Measurements from ENCODE around the gene DICER1. TPM values are rescaled to one million over a fixed set of nuclear protein-coding genes. Genes with fewer than 3 reads are reported as not detected.
A peak's percentile ranks its signal among the peaks of the same experiment; 100 is the strongest.

DICER1 gene
- total RNA-seq, 1 donor from 2014 or later = 104 TPM

DNA sequence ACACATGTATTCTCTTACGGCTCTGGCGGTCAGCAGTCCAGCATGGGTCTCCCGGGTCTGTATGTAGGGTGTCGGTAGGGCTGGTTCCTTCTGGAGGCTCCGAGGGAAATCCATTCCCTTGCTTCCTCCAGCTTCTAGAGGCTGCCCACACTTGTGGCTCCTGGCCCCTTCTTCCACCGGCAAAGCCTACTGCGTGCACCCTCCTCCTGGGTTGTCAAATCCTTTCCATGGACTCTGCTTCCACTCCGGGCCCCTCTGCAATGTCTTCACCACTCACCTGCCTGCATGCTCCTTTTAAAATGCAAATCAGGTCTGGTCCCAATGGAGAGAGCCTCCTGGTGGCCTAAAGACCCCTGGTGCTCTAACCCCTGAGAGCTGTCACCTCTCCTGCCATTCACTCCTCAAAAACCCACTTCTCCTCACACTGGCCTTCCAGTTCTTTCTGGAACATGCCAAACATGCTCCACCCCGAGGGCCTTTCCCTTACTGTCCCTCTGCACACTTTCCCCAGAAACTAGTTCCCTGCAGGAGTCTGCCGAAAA lies 108.5 kb downstream of the DICER1 start:
- Mint-ChIP-seq H3K27ac (ENCODE audit: unreplicated experiment) (peak overlapping the region; percentile 94), H3K36me3 (ENCODE audit: low read depth) (no peaks in the 10 kb centered on the region), H3K9me3 (no peaks in the 10 kb centered on the region), H3K27me3 (ENCODE audit: low read depth) (peaks cover 6% of the 10 kb centered on the region), H3K4me1 (peaks cover 7% of the 10 kb centered on the region), H3K4me3 (no peak overlapping the region)
- no peak for DNase-seq (ENCODE audit: low read depth, low spot score)
- TF ChIP-seq, protein P1, sequence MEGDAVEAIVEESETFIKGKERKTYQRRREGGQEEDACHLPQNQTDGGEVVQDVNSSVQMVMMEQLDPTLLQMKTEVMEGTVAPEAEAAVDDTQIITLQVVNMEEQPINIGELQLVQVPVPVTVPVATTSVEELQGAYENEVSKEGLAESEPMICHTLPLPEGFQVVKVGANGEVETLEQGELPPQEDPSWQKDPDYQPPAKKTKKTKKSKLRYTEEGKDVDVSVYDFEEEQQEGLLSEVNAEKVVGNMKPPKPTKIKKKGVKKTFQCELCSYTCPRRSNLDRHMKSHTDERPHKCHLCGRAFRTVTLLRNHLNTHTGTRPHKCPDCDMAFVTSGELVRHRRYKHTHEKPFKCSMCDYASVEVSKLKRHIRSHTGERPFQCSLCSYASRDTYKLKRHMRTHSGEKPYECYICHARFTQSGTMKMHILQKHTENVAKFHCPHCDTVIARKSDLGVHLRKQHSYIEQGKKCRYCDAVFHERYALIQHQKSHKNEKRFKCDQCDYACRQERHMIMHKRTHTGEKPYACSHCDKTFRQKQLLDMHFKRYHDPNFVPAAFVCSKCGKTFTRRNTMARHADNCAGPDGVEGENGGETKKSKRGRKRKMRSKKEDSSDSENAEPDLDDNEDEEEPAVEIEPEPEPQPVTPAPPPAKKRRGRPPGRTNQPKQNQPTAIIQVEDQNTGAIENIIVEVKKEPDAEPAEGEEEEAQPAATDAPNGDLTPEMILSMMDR (conservative IDR thresholded peaks at IDR 0.05) = no peak

DNA sequence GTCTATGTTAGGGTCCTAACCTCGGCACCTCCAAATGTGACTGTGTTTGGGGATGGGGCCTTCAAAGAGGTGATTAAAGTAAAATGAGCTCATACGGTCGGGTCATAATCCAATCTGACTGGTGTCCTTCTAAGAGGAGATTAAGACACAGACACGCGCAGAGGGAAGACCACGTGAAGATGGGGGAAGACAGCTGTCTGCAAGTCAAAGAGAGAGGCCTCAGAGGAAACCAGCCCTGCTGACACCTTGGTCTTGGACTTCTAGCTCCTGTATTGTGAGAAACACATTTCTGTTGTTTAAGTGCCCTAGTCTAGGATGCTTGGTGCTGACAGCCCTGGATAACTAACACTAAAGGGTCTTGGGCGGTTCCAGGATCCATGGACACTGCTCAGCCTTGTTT lies 109.6 kb downstream of the DICER1 start:
- no peak for DNase-seq (ENCODE audit: low read depth, low spot score)
- TF ChIP-seq, protein P1 (conservative IDR thresholded peaks at IDR 0.05) = no peak
- no peak overlapping the region for H3K27ac Mint-ChIP-seq (ENCODE audit: unreplicated experiment)

DNA sequence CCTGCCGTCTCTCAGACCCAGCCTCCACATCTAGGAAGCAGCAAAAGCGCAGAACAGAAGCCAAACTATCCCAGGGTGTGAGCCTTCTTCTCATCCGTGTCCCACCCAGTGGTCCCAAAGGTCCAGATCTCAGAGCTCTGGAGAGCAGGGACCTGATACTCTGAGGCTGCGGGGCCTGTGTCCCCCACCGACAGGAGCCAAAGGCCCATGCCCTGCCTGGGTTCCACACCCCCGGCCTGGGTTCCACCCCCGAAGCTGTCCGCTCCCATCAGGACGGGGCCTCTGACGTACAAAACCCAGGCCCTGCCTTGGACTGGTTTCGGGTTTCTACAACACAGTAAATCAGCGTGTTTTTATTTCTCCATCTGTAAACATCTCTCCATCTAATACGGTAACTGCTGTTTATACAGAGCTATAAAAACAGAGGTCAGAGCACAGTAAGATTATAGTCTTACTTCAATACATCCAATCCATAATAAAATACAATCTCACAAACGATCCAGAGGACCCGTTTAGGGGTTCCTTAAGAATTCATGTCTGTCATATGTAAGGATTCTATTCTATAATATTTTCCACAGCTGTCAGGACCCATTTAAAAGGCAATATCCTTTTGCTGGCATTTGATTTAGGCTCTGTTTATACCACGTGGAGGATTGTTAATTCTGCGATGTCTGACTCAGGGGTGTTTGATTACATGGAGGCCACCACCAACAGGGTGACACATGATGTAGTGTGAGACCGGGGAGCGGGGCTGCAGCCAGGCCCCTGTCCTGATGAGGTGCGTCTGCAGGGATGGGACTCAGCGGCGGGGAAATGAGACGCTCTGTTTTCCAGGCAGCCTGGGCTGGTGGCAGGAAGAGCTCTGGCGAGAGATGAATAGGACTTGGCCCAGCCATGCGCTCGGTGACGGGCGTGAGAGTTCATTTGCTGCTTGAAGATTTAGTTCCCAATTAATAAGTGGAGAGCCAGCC lies 110.3 kb downstream of the DICER1 start:
- no peak for DNase-seq (ENCODE audit: low read depth, low spot score)
- H3K4me1 Mint-ChIP-seq = peaks cover 7% of the 10 kb centered on the region
- no peaks in the 10 kb centered on the region for H3K9me3 Mint-ChIP-seq
- H3K27ac Mint-ChIP-seq (ENCODE audit: unreplicated experiment) = peak overlapping the region; percentile 60
- no peaks in the 10 kb centered on the region for H3K36me3 Mint-ChIP-seq (ENCODE audit: low read depth)
- TF ChIP-seq, protein P1 (conservative IDR thresholded peaks at IDR 0.05) = no peak
- no peak overlapping the region for H3K4me3 Mint-ChIP-seq
- H3K27me3 Mint-ChIP-seq (ENCODE audit: low read depth) = peaks cover 6% of the 10 kb centered on the region

More for the DNA sequence above, 109.6 kb downstream of the DICER1 start:
- Mint-ChIP-seq H3K4me1 (peaks cover 7% of the 10 kb centered on the region), H3K4me3 (no peak overlapping the region), H3K9me3 (no peaks in the 10 kb centered on the region), H3K27me3 (ENCODE audit: low read depth) (peaks cover 6% of the 10 kb centered on the region), H3K36me3 (ENCODE audit: low read depth) (no peaks in the 10 kb centered on the region)

DNA sequence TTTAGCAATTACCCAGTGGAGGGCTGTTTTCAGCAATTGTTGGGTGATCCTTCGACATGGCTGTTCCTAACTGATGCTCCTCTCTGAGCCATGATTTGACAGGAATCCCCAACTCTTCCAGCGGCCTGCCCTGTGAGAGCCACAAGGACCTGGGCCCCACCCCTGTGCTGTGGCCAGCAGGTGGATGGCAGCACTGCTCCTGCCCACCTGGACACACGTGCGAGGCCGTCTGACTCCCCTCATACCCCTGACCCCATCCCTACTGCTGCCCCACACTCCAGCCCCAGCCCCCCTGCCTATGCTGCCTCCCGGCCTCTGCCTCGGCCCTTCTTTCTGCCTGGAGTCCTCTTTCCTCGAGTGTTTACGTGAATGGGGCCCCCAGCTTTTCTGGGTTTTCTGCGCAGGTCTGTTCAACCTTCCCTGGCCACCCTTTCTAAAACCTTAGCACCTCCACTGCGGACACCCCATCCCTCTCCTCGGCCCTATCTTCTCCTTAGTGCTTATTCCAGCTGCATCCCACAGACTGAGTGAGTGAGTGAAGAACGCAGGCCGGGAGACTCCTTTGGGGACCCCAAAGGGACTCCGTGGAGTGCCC lies 111.4 kb downstream of the DICER1 start:
- no peak for DNase-seq (ENCODE audit: low read depth, low spot score)
- H3K36me3 Mint-ChIP-seq (ENCODE audit: low read depth) = no peaks in the 10 kb centered on the region
- H3K9me3 Mint-ChIP-seq = no peaks in the 10 kb centered on the region
- TF ChIP-seq, protein P1 (conservative IDR thresholded peaks at IDR 0.05) = no peak
- H3K4me1 Mint-ChIP-seq = peaks cover 7% of the 10 kb centered on the region
- H3K27me3 Mint-ChIP-seq (ENCODE audit: low read depth) = peaks cover 6% of the 10 kb centered on the region
- H3K27ac Mint-ChIP-seq (ENCODE audit: unreplicated experiment) = no peak overlapping the region
- H3K4me3 Mint-ChIP-seq = no peak overlapping the region

DNA sequence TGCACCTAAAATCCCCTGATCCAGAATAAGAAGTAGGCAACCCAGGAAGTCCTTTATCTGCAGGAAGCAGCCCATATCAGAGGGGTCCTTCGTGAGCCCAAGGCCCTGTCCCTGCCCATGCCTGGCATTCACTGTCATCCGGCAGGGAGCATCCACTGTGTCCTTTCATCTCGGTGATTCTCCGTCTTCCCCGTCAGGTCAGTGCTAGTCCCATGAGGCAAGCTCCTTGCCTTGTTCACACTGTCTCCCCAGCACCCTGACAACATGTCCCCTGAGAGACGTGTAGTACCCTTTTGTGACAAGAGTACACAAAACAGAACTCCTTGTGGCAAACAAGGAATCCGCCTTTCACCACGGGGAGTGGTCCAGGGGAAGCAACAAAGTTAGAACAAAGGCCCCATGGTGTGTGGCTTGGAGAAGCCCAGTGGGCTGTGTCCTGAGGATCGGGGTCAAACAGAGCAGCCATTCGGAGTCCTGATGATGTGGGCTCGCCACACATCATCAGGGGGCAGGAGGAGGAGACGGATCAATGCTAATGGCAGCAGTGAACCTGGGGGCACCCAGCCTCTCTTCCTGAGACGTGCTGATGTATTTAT lies 112.1 kb downstream of the DICER1 start:
- no peak overlapping the region for H3K4me3 Mint-ChIP-seq
- no peaks in the 10 kb centered on the region for H3K9me3 Mint-ChIP-seq
- TF ChIP-seq, protein P1 (conservative IDR thresholded peaks at IDR 0.05) = no peak
- peaks cover 6% of the 10 kb centered on the region for H3K27me3 Mint-ChIP-seq (ENCODE audit: low read depth)
- DNase-seq (ENCODE audit: low read depth, low spot score) = no peak
- peaks cover 7% of the 10 kb centered on the region for H3K4me1 Mint-ChIP-seq
- no peaks in the 10 kb centered on the region for H3K36me3 Mint-ChIP-seq (ENCODE audit: low read depth)
- H3K27ac Mint-ChIP-seq (ENCODE audit: unreplicated experiment) = peak overlapping the region; percentile 93

Measured in neural crest cell (in vitro differentiated cells).